GM18873 (cell line): Measurements from ENCODE around the gene TBX21.

Source experiments
- ATAC-seq: cut with Tn5 transposase; IDR thresholded peaks from one replicate; pipeline ENCODE4 v1.9.1; 2021; ENCODE audit warnings: mild to moderate bottlenecking, moderate library complexity, moderate number of reproducible peaks; ENCODE audit not compliant: unreplicated experiment, low FRiP score

The TBX21 gene

GRCh38 chr17:47696717-47697642 lies 36.1 kb upstream of the TBX21 start:
- ATAC-seq: no peak

- no peak for ATAC-seq
These were observed 34.9 kb upstream of the TBX21 start for GRCh38 chr17:47697906-47698711.

- ATAC-seq: no peak
These were observed 34.1 kb upstream of the TBX21 start for GRCh38 chr17:47698749-47699535.

GRCh38 chr17:47699536-47699840 lies 33.5 kb upstream of the TBX21 start:
- no peak for ATAC-seq

GRCh38 chr17:47700471-47701449 lies 32.3 kb upstream of the TBX21 start:
- no peak for ATAC-seq

GRCh38 chr17:47701608-47702007 lies 31.4 kb upstream of the TBX21 start:
- ATAC-seq: no peak

- no peak for ATAC-seq
These were observed 30.5 kb upstream of the TBX21 start for GRCh38 chr17:47702391-47702995.

GRCh38 chr17:47703191-47703591 lies 29.8 kb upstream of the TBX21 start:
- no peak for ATAC-seq

GRCh38 chr17:47703671-47704070 lies 29.4 kb upstream of the TBX21 start:
- no peak for ATAC-seq

- ATAC-seq: no peak
These were observed 28.9 kb upstream of the TBX21 start for GRCh38 chr17:47704116-47704515.

GRCh38 chr17:47704736-47705135 lies 28.3 kb upstream of the TBX21 start:
- ATAC-seq: no peak

GRCh38 chr17:47705536-47706530 lies 27.2 kb upstream of the TBX21 start:
- ATAC-seq: no peak

- no peak for ATAC-seq
These were observed 25.8 kb upstream of the TBX21 start for GRCh38 chr17:47707056-47707804.

- ATAC-seq: no peak
These were observed 25.2 kb upstream of the TBX21 start for GRCh38 chr17:47707884-47708283.

- ATAC-seq: no peak
These were observed 24.6 kb upstream of the TBX21 start for GRCh38 chr17:47708312-47708863.

GRCh38 chr17:47708864-47709541 lies 24.0 kb upstream of the TBX21 start:
- ATAC-seq: no peak

GRCh38 chr17:47709594-47709993 lies 23.4 kb upstream of the TBX21 start:
- no peak for ATAC-seq
